Measurements from ENCODE around the gene APOE. TPM values are rescaled to one million over a fixed set of nuclear protein-coding genes. Genes with fewer than 3 reads are reported as not detected.

Gene APOE
- total RNA-seq, 4 donors from 2014 or later, result 9.1 to 92.5 (median 33.6) TPM

- H3K4me1 ChIP-seq, result no peaks in the 10 kb centered on the region
- intact Hi-C loops (cut with DNase I; ENCODE audit: low total_unique reads), result no loop called here
- no peak overlapping the region for H3K27ac ChIP-seq
- no peak for TF ChIP-seq POLR2A (IDR thresholded peaks at IDR 0.05)
- TF ChIP-seq CTCF (IDR thresholded peaks at IDR 0.05), result no peak
- H3K36me3 ChIP-seq, result no peaks in the 10 kb centered on the region
- no peak overlapping the region for H3K4me3 ChIP-seq
- DNase-seq, result no peak
- no peaks in the 10 kb centered on the region for H3K9me3 ChIP-seq
- no peaks in the 10 kb centered on the region for H3K27me3 ChIP-seq
Measured at GRCh38 chr19:44897835-44898234, 7.8 kb upstream of the APOE start.

DNA sequence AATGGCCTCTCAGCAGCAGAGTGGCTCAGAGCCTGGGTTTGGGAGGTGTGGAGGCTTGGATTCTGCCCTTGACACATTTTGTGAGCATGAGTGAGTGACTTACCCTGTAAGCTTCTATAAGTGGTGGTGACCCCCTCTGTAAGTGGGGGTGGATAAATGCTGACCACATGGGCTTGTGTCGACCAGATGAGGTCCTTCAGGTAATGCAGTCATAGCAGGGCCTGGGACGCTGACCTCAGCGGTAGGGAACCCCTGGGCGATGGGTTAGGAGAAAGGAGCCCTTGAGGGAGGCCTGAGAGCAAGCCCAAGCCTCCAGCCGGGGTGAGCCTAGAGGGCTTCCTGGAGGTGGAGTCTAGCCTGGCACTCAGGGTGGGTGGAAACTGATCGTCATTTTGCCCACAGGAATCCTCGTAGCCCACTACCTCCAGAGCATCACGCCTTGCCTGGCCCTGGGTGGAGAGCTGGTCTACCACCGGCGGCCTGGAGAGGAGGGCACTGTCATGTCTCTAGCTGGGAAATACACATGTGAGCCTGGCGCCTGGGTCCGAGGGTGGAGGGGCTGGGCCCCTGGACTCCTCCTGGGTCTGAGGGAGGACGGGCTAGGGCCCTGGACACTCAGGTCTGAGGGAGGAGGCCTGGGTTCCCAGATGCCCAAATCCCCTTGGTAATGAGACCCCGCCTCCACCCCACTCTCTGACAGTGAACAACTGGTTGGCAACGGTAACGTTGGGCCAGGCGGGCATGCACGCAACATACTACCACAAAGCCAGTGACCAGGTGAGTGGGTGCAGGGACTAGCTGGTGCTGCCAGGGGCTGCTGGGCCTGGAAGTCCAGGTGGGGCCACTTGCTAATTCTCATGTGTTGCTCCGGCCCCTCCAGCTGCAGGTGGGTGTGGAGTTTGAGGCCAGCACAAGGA is 5.0 kb upstream of the APOE start:
- Histone ChIP-seq H3K9me3 (no peaks in the 10 kb centered on the region), H3K27me3 (no peaks in the 10 kb centered on the region), H3K27ac (no peak overlapping the region), H3K36me3 (no peaks in the 10 kb centered on the region), H3K4me1 (no peaks in the 10 kb centered on the region), H3K4me3 (no peak overlapping the region)
- no peak for TF ChIP-seq CTCF (IDR thresholded peaks at IDR 0.05)
- TF ChIP-seq POLR2A (IDR thresholded peaks at IDR 0.05), result no peak
- no peak for DNase-seq
- intact Hi-C loops (cut with DNase I; ENCODE audit: low total_unique reads), result no loop called here

- Histone ChIP-seq H3K4me3 (no peak overlapping the region), H3K27me3 (peaks cover 0 to 5% of the 10 kb centered on the region in 2 donors), H3K4me1 (no peaks in the 10 kb centered on the region), H3K27ac (no peak overlapping the region), H3K36me3 (no peaks in the 10 kb centered on the region), H3K9me3 (no peaks in the 10 kb centered on the region)
- TF ChIP-seq POLR2A (IDR thresholded peaks at IDR 0.05) (no peak), CTCF (IDR thresholded peaks at IDR 0.05) (no peak)
- intact Hi-C loops (cut with DNase I; ENCODE audit: low total_unique reads), result no loop called here
- no peak for DNase-seq
Measured at GRCh38 chr19:44903216-44903601, 2.4 kb upstream of the APOE start.

DNA sequence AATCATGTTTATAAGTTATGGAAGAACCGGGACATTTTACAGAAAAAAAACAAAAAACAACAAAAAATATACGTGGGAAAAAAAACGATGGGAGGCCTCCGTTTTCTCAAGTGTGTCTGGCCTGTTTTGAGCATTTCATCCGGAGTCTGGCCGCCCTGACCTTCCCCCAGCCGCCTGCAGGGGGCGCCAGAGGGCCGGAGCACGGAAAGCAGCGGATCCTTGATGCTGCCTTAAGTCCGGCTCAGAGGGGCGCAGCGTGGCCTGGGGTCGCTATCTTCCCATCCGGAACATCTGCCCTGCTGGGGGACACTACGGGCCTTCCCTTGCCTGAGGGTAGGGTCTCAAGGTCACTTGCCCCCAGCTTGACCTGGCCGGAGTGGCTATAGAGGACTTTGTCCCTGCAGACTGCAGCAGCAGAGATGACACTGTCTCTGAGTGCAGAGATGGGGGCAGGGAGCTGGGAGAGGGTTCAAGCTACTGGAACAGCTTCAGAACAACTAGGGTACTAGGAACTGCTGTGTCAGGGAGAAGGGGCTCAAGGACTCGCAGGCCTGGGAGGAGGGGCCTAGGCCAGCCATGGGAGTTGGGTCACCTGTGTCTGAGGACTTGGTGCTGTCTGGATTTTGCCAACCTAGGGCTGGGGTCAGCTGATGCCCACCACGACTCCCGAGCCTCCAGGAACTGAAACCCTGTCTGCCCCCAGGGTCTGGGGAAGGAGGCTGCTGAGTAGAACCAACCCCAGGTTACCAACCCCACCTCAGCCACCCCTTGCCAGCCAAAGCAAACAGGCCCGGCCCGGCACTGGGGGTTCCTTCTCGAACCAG is 1.8 kb upstream of the APOE start:
- H3K9me3 ChIP-seq, result no peaks in the 10 kb centered on the region
- H3K27ac ChIP-seq, result no peak overlapping the region
- H3K4me3 ChIP-seq, result no peak overlapping the region
- TF ChIP-seq POLR2A (IDR thresholded peaks at IDR 0.05) (no peak), CTCF (IDR thresholded peaks at IDR 0.05) (peak; percentile 92 to 98 (median 95))
- intact Hi-C loops (cut with DNase I; ENCODE audit: low total_unique reads), result no loop called here
- H3K4me1 ChIP-seq, result no peaks in the 10 kb centered on the region
- H3K36me3 ChIP-seq, result no peaks in the 10 kb centered on the region
- DNase-seq, result peak; percentile 56 to 73
- H3K27me3 ChIP-seq, result peaks cover 0 to 5% of the 10 kb centered on the region in 2 donors

Data from uterus (tissue), 4 donors.